DND-41 (cell line): ENCODE data around the gene CAV1.

Experiments used
- CTCF ChIP-seq: IDR thresholded peaks from 2 replicates; pipeline ENCODE4 v1.5.1; 2012; ENCODE audit warnings: borderline replicate concordance, low read length, moderate library complexity, mild to moderate bottlenecking; ENCODE audit not compliant: poor library complexity, severe bottlenecking; ENCODE audit errors: extremely low read depth
- EZH2 ChIP-seq: IDR thresholded peaks from 3 replicates; pipeline ENCODE4 v1.6.1; 2012; ENCODE audit warnings: borderline replicate concordance, low read depth, mild to moderate bottlenecking, moderate library complexity, low read length, inconsistent platforms; ENCODE audit not compliant: severe bottlenecking

- TF ChIP-seq EZH2 (no peak), CTCF (no peak)
Observed at GRCh38 chr7:116535416-116535815, 10.6 kb downstream of the CAV1 start.
